Spleen (tissue), 7 donors: ENCODE results near the gene PCSK7.

Source experiments
- POLR2A ChIP-seq, 3 donors: fragments of 450-650 bp; IDR thresholded peaks; one replicate each; pipeline ENCODE4 v1.5.1; 2017; ENCODE audit warnings: antibody characterized with exemption in 3 of 3, mild to moderate bottlenecking in 1 of 3
- POLR2AphosphoS5 ChIP-seq, 3 donors: sonication (generic); formaldehyde crosslinking; IDR thresholded peaks; one replicate each; pipeline ENCODE4 v1.5.1; 2017; ENCODE audit warnings: antibody characterized with exemption in 3 of 3
- TF ChIP-seq, protein P1 (sequence below), 11 experiments: fragments of 200-600 bp in 7 of 11; fragments of 450-650 bp in 4 of 11; sonication (generic) in 4 of 11; IDR thresholded peaks in 8 of 11; conservative IDR thresholded peaks in 3 of 11; 1 replicate in 7 of 11; 2 replicates in 4 of 11; pipeline versions ENCODE4 v1.4.0 to v1.8.0; 2016 to 2021; ENCODE audit warnings: antibody characterized with exemption in 11 of 11, inconsistent platforms in 4 of 11, mild to moderate bottlenecking in 1 of 11
- donor health status: DM: no; HTN: no; CAD: no; lungs with moderate emphysema.
- donor health status: DM: no; HTN: no; CAD: no.
- donor health status: DM: no; HTN: no; CAD: no.

DNA sequence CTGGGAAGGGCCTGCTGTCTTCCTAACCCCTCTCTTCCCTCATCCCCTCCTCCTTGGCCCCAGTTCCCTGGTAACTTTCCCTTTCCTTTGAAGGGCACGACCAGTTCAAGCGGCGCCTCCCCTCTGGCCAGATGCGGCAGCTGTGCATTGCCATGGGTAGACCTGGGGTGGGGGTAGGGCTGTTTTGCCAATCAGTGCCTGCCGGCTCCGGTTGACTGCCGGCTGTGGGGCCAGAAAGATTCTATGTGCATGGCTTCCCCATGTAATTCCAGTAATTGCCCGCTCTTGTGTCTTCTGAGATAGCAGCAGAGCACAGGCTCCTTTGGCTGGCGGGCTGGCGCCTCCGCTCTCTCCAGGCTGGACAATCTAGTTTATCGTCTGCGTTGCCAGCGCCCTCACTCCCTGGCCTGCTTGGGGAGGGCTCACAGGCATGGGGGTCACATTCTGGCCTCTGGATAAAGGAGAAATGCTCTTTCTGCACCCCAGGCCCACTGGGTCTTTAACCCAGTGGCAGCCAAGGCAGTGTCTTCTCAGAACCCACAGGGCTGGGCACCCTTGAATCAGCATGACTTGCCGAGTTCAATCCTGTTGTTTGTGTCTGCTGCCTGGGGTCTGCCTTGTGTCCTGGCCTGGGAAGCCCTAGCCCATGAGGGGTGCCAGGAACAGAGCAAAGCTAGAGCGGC is 43.9 kb downstream of the PCSK7 start:
- TF ChIP-seq, protein P1, sequence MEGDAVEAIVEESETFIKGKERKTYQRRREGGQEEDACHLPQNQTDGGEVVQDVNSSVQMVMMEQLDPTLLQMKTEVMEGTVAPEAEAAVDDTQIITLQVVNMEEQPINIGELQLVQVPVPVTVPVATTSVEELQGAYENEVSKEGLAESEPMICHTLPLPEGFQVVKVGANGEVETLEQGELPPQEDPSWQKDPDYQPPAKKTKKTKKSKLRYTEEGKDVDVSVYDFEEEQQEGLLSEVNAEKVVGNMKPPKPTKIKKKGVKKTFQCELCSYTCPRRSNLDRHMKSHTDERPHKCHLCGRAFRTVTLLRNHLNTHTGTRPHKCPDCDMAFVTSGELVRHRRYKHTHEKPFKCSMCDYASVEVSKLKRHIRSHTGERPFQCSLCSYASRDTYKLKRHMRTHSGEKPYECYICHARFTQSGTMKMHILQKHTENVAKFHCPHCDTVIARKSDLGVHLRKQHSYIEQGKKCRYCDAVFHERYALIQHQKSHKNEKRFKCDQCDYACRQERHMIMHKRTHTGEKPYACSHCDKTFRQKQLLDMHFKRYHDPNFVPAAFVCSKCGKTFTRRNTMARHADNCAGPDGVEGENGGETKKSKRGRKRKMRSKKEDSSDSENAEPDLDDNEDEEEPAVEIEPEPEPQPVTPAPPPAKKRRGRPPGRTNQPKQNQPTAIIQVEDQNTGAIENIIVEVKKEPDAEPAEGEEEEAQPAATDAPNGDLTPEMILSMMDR (IDR thresholded peaks at IDR 0.05 in 8 of 11, conservative IDR thresholded peaks at IDR 0.05 in 3 of 11) = no peak
- no peak for TF ChIP-seq POLR2A (IDR thresholded peaks at IDR 0.05)
- TF ChIP-seq POLR2AphosphoS5 (IDR thresholded peaks at IDR 0.05) = peak in 1 of 3 donors; percentile 23
